Muscle layer of duodenum (tissue), 2 donors: ENCODE data around the gene TMC4.
A peak's percentile ranks its signal among the peaks of the same experiment; 100 is the strongest.
"Not testable (repeated sequence)": the region's sequence is repeated elsewhere in the genome, so short reads cannot be mapped to it uniquely, and the experiment has no call there.

ENCODE experiments used
- H3K27ac ChIP-seq: one replicate; pipeline ENCODE4 v1.7.0; 2013; ENCODE audit warnings: mild to moderate bottlenecking, low read length
- H3K27me3 ChIP-seq: one replicate; pipeline ENCODE4 v1.7.0; 2013; ENCODE audit warnings: low read depth, mild to moderate bottlenecking, control low read depth, low read length
- H3K36me3 ChIP-seq, 2 donors: one replicate each; pipeline ENCODE4 v1.7.0; 2013; ENCODE audit warnings: low read length in 2 of 2, control low read depth in 1 of 2, mild to moderate bottlenecking in 1 of 2; ENCODE audit not compliant: insufficient read depth in 2 of 2, control insufficient read depth in 1 of 2
- H3K4me1 ChIP-seq, 2 donors: one replicate each; pipeline ENCODE4 v1.7.0; 2013; ENCODE audit warnings: low read length in 2 of 2, mild to moderate bottlenecking in 2 of 2, control low read depth in 1 of 2, moderate library complexity in 1 of 2; ENCODE audit not compliant: insufficient read depth in 2 of 2, control insufficient read depth in 1 of 2
- H3K4me3 ChIP-seq, 2 donors: one replicate each; pipeline ENCODE4 v1.7.0; 2013; ENCODE audit warnings: low read length in 2 of 2, low read depth in 1 of 2, mild to moderate bottlenecking in 1 of 2
- H3K9me3 ChIP-seq, 2 donors: one replicate each; pipeline ENCODE4 v1.7.0; 2013; ENCODE audit warnings: low read length in 2 of 2, control low read depth in 1 of 2, mild to moderate bottlenecking in 1 of 2; ENCODE audit not compliant: control insufficient read depth in 1 of 2
- donor health status: healthy.

TMC4 gene

GRCh38 chr19:54201980-54202379 lies 29.0 kb upstream of the TMC4 start:
- H3K4me1 ChIP-seq: peaks cover 18 to 51% of the 10 kb centered on the region in 2 donors
- no peaks in the 10 kb centered on the region for H3K9me3 ChIP-seq
- peak overlapping the region; percentile 83 to 92 for H3K4me3 ChIP-seq
- H3K27ac ChIP-seq: peak overlapping the region; percentile 96
- no peaks in the 10 kb centered on the region for H3K27me3 ChIP-seq
- H3K36me3 ChIP-seq: peaks cover 51 to 54% of the 10 kb centered on the region in 2 donors

DNA sequence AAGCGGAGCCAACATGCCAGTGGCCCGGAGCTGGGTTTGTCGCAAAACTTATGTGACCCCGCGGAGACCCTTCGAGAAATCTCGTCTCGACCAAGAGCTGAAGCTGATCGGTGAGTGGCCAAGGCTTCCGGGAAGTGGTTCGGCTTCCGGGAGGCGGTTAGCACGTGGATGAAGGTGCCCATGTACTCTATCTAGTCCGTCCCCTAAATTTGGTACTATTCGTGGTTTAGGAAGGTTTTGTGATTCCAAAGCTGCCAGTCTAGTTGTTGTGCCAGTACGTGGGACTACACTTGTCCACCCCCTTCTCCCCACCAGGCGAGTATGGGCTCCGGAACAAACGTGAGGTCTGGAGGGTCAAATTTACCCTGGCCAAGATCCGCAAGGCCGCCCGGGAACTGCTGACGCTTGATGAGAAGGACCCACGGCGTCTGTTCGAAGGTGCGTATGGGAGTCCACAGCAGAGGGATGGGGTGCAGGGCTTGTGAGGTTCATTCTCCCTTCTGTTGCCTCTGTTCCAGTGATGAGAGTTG lies 28.3 kb upstream of the TMC4 start:
- Histone ChIP-seq H3K36me3 (peaks cover 43 to 47% of the 10 kb centered on the region in 2 donors), H3K27me3 (no peaks in the 10 kb centered on the region), H3K4me1 (peaks cover 18 to 49% of the 10 kb centered on the region in 2 donors), H3K9me3 (no peaks in the 10 kb centered on the region), H3K27ac (peak overlapping the region; percentile 96), H3K4me3 (peak overlapping the region; percentile 83 to 92)

DNA sequence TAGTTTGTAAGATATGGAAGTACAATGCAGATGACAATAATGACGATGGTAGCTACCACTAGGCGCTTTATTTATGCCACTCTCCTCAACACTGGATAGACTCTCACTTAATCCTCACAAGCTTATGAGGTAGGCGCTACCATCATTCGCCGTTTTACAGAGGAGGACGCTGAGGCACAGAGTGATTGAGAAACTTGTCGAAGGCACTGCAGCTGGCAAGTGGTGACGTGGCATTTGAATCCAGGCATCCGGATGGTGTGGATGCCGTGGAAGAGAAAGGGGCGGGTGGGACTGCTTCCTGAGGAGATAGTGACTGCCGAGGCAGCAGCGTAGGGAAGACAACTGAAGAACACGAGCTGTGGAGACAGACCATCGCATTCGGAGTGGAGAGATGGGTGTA lies 26.4 kb upstream of the TMC4 start:
- H3K4me1 ChIP-seq: peaks cover 18 to 36% of the 10 kb centered on the region in 2 donors
- no peak overlapping the region for H3K4me3 ChIP-seq
- H3K36me3 ChIP-seq: peaks cover 26 to 32% of the 10 kb centered on the region in 2 donors
- no peaks in the 10 kb centered on the region for H3K9me3 ChIP-seq
- no peaks in the 10 kb centered on the region for H3K27me3 ChIP-seq
- H3K27ac ChIP-seq: no peak overlapping the region

- no peaks in the 10 kb centered on the region for H3K27me3 ChIP-seq
- no peak overlapping the region for H3K27ac ChIP-seq
- no peaks in the 10 kb centered on the region for H3K9me3 ChIP-seq
- H3K4me3 ChIP-seq: no peak overlapping the region
- peaks cover 16 to 22% of the 10 kb centered on the region in 2 donors for H3K36me3 ChIP-seq
- peaks cover 6 to 20% of the 10 kb centered on the region in 2 donors for H3K4me1 ChIP-seq
Measured at GRCh38 chr19:54197121-54197520, 24.2 kb upstream of the TMC4 start.

- Histone ChIP-seq H3K27me3 (no peaks in the 10 kb centered on the region), H3K4me3 (no peak overlapping the region), H3K36me3 (peaks cover 11 to 21% of the 10 kb centered on the region in 2 donors), H3K4me1 (peaks cover 3 to 20% of the 10 kb centered on the region in 2 donors), H3K9me3 (no peaks in the 10 kb centered on the region), H3K27ac (no peak overlapping the region)
Measured at GRCh38 chr19:54196536-54196935, 23.6 kb upstream of the TMC4 start.

DNA sequence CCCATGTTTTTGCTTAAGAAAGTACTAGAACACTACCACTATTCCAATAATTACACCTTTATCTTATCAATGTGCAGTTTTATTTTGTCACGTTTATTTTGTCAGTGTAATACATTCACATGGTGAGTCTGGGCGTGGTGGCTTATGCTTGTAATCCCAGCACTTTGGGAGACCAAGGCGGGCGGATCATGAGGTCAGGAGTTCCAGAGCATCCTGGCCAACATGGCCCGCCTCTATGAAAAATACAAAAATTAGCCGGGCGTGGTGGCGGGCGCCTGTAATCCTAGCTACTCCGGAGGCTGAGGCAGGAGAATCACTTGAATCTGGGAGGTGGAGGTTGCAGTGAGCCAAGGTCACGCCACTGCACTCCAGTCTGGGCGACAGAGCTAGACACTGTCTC lies 21.5 kb upstream of the TMC4 start:
- H3K36me3 ChIP-seq: peaks cover 7 to 23% of the 10 kb centered on the region in 2 donors
- peaks cover 3 to 13% of the 10 kb centered on the region in 2 donors for H3K4me1 ChIP-seq
- H3K27me3 ChIP-seq, H3K9me3 ChIP-seq, H3K4me3 ChIP-seq, H3K27ac ChIP-seq: not testable (repeated sequence)

- Histone ChIP-seq H3K27me3 (no peaks in the 10 kb centered on the region), H3K9me3 (no peaks in the 10 kb centered on the region), H3K36me3 (peaks cover 7 to 23% of the 10 kb centered on the region in 2 donors), H3K4me1 (peaks cover 8 to 24% of the 10 kb centered on the region in 2 donors), H3K27ac (no peak overlapping the region), H3K4me3 (no peak overlapping the region)
Measured at GRCh38 chr19:54193011-54193410, 20.1 kb upstream of the TMC4 start.

- peak overlapping the region; percentile 76 to 90 for H3K4me3 ChIP-seq
- peak overlapping the region; percentile 96 for H3K27ac ChIP-seq
- H3K4me1 ChIP-seq: peaks cover 8 to 25% of the 10 kb centered on the region in 2 donors
- no peaks in the 10 kb centered on the region for H3K27me3 ChIP-seq
- H3K36me3 ChIP-seq: peaks cover 11 to 23% of the 10 kb centered on the region in 2 donors
- no peaks in the 10 kb centered on the region for H3K9me3 ChIP-seq
Measured at GRCh38 chr19:54191811-54192453, 19.0 kb upstream of the TMC4 start.

DNA sequence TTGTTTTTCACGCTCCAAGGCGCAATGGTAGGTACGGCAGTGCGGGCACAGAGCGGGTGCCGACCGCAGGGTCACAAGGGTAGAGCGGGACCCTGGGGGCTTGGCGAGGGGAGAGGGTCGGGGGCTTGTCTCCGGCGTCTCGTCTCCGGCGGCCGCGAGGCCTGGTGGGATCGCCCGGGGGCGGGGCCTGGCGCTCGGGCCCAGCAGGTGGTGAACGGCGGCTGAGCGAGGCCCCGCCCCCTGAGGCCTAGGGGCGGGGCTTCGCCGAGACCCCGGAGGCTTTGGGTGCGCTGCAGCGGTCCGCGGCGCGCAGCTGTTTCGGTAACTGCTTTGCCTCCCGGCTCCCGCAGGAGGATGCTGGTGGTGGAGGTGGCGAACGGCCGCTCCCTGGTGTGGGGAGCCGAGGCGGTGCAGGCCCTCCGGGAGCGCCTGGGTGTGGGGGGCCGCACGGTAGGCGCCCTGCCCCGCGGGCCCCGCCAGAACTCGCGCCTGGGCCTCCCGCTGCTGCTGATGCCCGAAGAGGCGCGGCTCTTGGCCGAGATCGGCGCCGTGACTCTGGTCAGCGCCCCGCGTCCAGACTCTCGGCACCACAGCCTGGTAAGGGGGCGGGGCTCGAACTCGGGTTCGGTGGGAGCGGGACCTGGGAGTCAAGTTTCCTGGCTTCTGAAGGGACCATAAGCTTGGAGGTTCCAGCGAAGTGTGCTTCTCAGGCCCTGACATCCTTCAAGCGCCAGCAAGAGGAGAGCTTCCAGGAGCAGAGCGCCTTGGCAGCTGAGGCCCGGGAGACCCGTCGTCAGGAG lies 18.3 kb upstream of the TMC4 start, which contains the start of gene TSEN34:
TSEN34 (plus strand) TSS at position 298 of the 800 bp plus-strand sequence; CDS start at position 355, 57 bp downstream.
- H3K36me3 ChIP-seq: peaks cover 16 to 23% of the 10 kb centered on the region in 2 donors
- no peaks in the 10 kb centered on the region for H3K9me3 ChIP-seq
- peak within 1 kb of the TSS; percentile 96 for H3K27ac ChIP-seq
- H3K4me3 ChIP-seq: peak within 1 kb of the TSS; percentile 76 to 90
- H3K4me1 ChIP-seq: peaks cover 8 to 25% of the 10 kb centered on the region in 2 donors
- H3K27me3 ChIP-seq: no peaks in the 10 kb centered on the region

DNA sequence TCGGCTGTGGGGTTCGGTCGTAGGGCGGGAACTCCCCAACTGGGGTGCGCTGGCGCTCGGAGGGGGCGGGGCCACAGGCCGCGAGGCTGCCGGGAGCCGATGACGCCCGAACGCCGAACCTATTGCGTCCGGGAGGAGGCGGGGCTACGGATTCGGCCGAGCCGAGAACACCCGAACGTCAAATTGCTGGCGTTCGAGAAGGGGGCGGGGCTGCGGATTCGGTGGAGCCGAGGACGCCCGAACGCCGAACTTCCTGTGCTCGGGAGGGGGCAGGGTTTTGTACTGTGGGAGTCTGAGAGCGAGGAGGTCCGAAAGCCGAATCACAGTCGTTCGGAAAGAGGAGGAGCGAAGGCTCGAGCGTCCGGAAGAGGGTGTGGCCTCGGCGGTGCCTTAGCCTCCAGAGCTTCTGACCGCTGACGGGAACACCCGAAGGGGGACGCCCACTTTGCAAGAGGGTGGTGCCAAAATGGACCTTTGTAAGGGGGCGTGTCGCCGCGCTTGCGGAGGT lies 17.6 kb upstream of the TMC4 start:
- peak overlapping the region; percentile 96 for H3K27ac ChIP-seq
- H3K4me3 ChIP-seq: peak overlapping the region; percentile 76 to 90
- peaks cover 8 to 25% of the 10 kb centered on the region in 2 donors for H3K4me1 ChIP-seq
- H3K27me3 ChIP-seq: no peaks in the 10 kb centered on the region
- H3K9me3 ChIP-seq: no peaks in the 10 kb centered on the region
- H3K36me3 ChIP-seq: peaks cover 16 to 23% of the 10 kb centered on the region in 2 donors
